ENCODE results near the gene DIPK1A. TPM values are rescaled to one million over a fixed set of nuclear protein-coding genes. Genes with fewer than 3 reads are reported as not detected.
"Not testable (repeated sequence)": the region's sequence is repeated elsewhere in the genome, so short reads cannot be mapped to it uniquely, and the experiment has no call there.

The DIPK1A gene
- polyA plus RNA-seq, 3 donors from 2014 or later, result 10.9 to 32.4 (median 27.0) TPM

- Mint-ChIP-seq H3K9me3 (no peaks in the 10 kb centered on the region), H3K4me1 (peaks cover 14 to 29% of the 10 kb centered on the region in 2 donors), H3K27me3 (ENCODE audit: low read depth in 3 of 3) (peaks cover 0 to 2% (median 0%) of the 10 kb centered on the region in 3 donors), H3K4me3 (no peak overlapping the region), H3K27ac (no peak overlapping the region), H3K36me3 (no peaks in the 10 kb centered on the region)
- DNase-seq, result no peak
Measured at GRCh38 chr1:92992877-92993276, 31.6 kb upstream of the DIPK1A start.

- H3K4me3 Mint-ChIP-seq, result no peak overlapping the region
Measured at GRCh38 chr1:92992054-92992453, 30.8 kb upstream of the DIPK1A start.

GRCh38 chr1:92990828-92991227 is 29.6 kb upstream of the DIPK1A start:
- H3K4me3 Mint-ChIP-seq, result peak overlapping the region; percentile 64 to 72 (median 67)
- H3K36me3 Mint-ChIP-seq, result no peaks in the 10 kb centered on the region
- DNase-seq, result peak; percentile 13 to 38 (median 33)
- peak overlapping the region; percentile 13 to 92 (median 76) for H3K27ac Mint-ChIP-seq
- no peaks in the 10 kb centered on the region for H3K27me3 Mint-ChIP-seq (ENCODE audit: low read depth in 3 of 3)
- peaks cover 14 to 29% of the 10 kb centered on the region in 2 donors for H3K4me1 Mint-ChIP-seq
- no peaks in the 10 kb centered on the region for H3K9me3 Mint-ChIP-seq

More at GRCh38 chr1:92992054-92992453, 30.8 kb upstream of the DIPK1A start:
- H3K9me3 Mint-ChIP-seq, result no peaks in the 10 kb centered on the region
- peak overlapping the region in 1 of 6 donors; percentile 64 for H3K27ac Mint-ChIP-seq
- H3K27me3 Mint-ChIP-seq (ENCODE audit: low read depth in 3 of 3), result peaks cover 0 to 2% (median 0%) of the 10 kb centered on the region in 3 donors
- H3K36me3 Mint-ChIP-seq, result no peaks in the 10 kb centered on the region
- DNase-seq, result no peak
- H3K4me1 Mint-ChIP-seq, result peaks cover 14 to 29% of the 10 kb centered on the region in 2 donors

- H3K9me3 Mint-ChIP-seq, result no peaks in the 10 kb centered on the region
- no peak for DNase-seq
- H3K36me3 Mint-ChIP-seq, result no peaks in the 10 kb centered on the region
- peak overlapping the region in 4 of 6 donors; percentile 18 to 86 (median 50) for H3K27ac Mint-ChIP-seq
- H3K27me3 Mint-ChIP-seq (ENCODE audit: low read depth in 3 of 3), result no peaks in the 10 kb centered on the region
- peak overlapping the region in 1 of 5 donors; percentile 51 for H3K4me3 Mint-ChIP-seq
- peaks cover 14 to 29% of the 10 kb centered on the region in 2 donors for H3K4me1 Mint-ChIP-seq
Measured at GRCh38 chr1:92989936-92990583, 28.8 kb upstream of the DIPK1A start.

GRCh38 chr1:92989253-92989652 is 28.0 kb upstream of the DIPK1A start:
- Mint-ChIP-seq H3K36me3 (no peaks in the 10 kb centered on the region), H3K4me1 (peaks cover 14 to 29% of the 10 kb centered on the region in 2 donors), H3K9me3 (no peaks in the 10 kb centered on the region), H3K27me3 (ENCODE audit: low read depth in 3 of 3) (no peaks in the 10 kb centered on the region), H3K27ac (no peak overlapping the region), H3K4me3 (no peak overlapping the region)
- DNase-seq, result no peak

GRCh38 chr1:92987462-92987861 is 26.2 kb upstream of the DIPK1A start:
- Mint-ChIP-seq H3K27me3 (ENCODE audit: low read depth in 3 of 3) (no peaks in the 10 kb centered on the region), H3K9me3 (no peaks in the 10 kb centered on the region), H3K27ac (no peak overlapping the region), H3K4me1 (peaks cover 14 to 29% of the 10 kb centered on the region in 2 donors), H3K36me3 (no peaks in the 10 kb centered on the region), H3K4me3 (no peak overlapping the region)
- DNase-seq, result no peak

- Mint-ChIP-seq H3K4me1 (peaks cover 18 to 25% of the 10 kb centered on the region in 2 donors), H3K27me3 (ENCODE audit: low read depth in 3 of 3) (peaks cover 0 to 4% (median 0%) of the 10 kb centered on the region in 3 donors), H3K36me3 (no peaks in the 10 kb centered on the region), H3K9me3 (no peaks in the 10 kb centered on the region), H3K27ac (peak overlapping the region in 1 of 6 donors; percentile 32), H3K4me3 (no peak overlapping the region)
- no peak for DNase-seq
Measured at GRCh38 chr1:92985101-92985500, 23.8 kb upstream of the DIPK1A start.

- H3K4me1 Mint-ChIP-seq, result peaks cover 16 to 18% of the 10 kb centered on the region in 2 donors
- no peaks in the 10 kb centered on the region for H3K9me3 Mint-ChIP-seq
- peak overlapping the region; percentile 9 to 83 (median 42) for H3K4me3 Mint-ChIP-seq
- peak; percentile 78 to 85 (median 82) for DNase-seq
- H3K36me3 Mint-ChIP-seq, result no peaks in the 10 kb centered on the region
- peaks cover 0 to 4% (median 0%) of the 10 kb centered on the region in 3 donors for H3K27me3 Mint-ChIP-seq (ENCODE audit: low read depth in 3 of 3)
- peak overlapping the region; percentile 89 to 99 (median 96) for H3K27ac Mint-ChIP-seq
Measured at GRCh38 chr1:92980732-92981647, 19.7 kb upstream of the DIPK1A start.

- Mint-ChIP-seq H3K36me3 (no peaks in the 10 kb centered on the region), H3K9me3 (no peaks in the 10 kb centered on the region), H3K4me3 (no peak overlapping the region), H3K27ac (peak overlapping the region in 3 of 6 donors; percentile 3 to 36 (median 27)), H3K27me3 (ENCODE audit: low read depth in 3 of 3) (peaks cover 0 to 4% (median 2%) of the 10 kb centered on the region in 3 donors), H3K4me1 (peaks cover 10% of the 10 kb centered on the region in 2 donors)
- no peak for DNase-seq
Measured at GRCh38 chr1:92975551-92976232, 14.4 kb upstream of the DIPK1A start.

- H3K27ac Mint-ChIP-seq; H3K9me3 Mint-ChIP-seq; DNase-seq; H3K27me3 Mint-ChIP-seq (ENCODE audit: low read depth in 3 of 3); H3K4me1 Mint-ChIP-seq; H3K4me3 Mint-ChIP-seq; H3K36me3 Mint-ChIP-seq: not testable (repeated sequence)
Measured at GRCh38 chr1:92974112-92974511, 12.8 kb upstream of the DIPK1A start.

- peaks cover 0 to 4% (median 2%) of the 10 kb centered on the region in 3 donors for H3K27me3 Mint-ChIP-seq (ENCODE audit: low read depth in 3 of 3)
- H3K4me3 Mint-ChIP-seq, result no peak overlapping the region
- no peak for DNase-seq
- H3K36me3 Mint-ChIP-seq, result no peaks in the 10 kb centered on the region
- H3K27ac Mint-ChIP-seq, result peak overlapping the region in 2 of 6 donors; percentile 19 to 45
- no peaks in the 10 kb centered on the region for H3K9me3 Mint-ChIP-seq
- H3K4me1 Mint-ChIP-seq, result peaks cover 4 to 8% of the 10 kb centered on the region in 2 donors
Measured at GRCh38 chr1:92973203-92973897, 12.1 kb upstream of the DIPK1A start.

GRCh38 chr1:92972409-92973129 is 11.3 kb upstream of the DIPK1A start:
- no peaks in the 10 kb centered on the region for H3K9me3 Mint-ChIP-seq
- no peaks in the 10 kb centered on the region for H3K36me3 Mint-ChIP-seq
- no peak for DNase-seq
- no peak overlapping the region for H3K4me3 Mint-ChIP-seq
- H3K27me3 Mint-ChIP-seq (ENCODE audit: low read depth in 3 of 3), result peaks cover 0 to 4% (median 2%) of the 10 kb centered on the region in 3 donors
- peaks cover 10 to 14% of the 10 kb centered on the region in 2 donors for H3K4me1 Mint-ChIP-seq
- H3K27ac Mint-ChIP-seq, result no peak overlapping the region

GRCh38 chr1:92971932-92972331 is 10.7 kb upstream of the DIPK1A start:
- H3K9me3 Mint-ChIP-seq; H3K27ac Mint-ChIP-seq; H3K27me3 Mint-ChIP-seq (ENCODE audit: low read depth in 3 of 3); DNase-seq; H3K36me3 Mint-ChIP-seq; H3K4me3 Mint-ChIP-seq: not testable (repeated sequence)
- H3K4me1 Mint-ChIP-seq, result peaks cover 10 to 14% of the 10 kb centered on the region in 2 donors

Measured in immature natural killer cell (primary cell).